H1 (cell line): Measurements from ENCODE around the gene TMEM161B. TPM values are rescaled to one million over a fixed set of nuclear protein-coding genes. Genes with fewer than 3 reads are reported as not detected.

Experiments
- CTCF ChIA-PET: fragments of 300-600 bp; sonication (Branson Sonifier 250); formaldehyde crosslinking; loops from one replicate; lab custom pipeline; 2021; ENCODE audit not compliant: partially characterized antibody; lab: Charles Lee
- POLR2A ChIA-PET: fragments of 300-600 bp; sonication (Branson Sonifier 250); formaldehyde crosslinking; loops from one replicate; lab custom pipeline; 2021; ENCODE audit warnings: inconsistent platforms; ENCODE audit not compliant: partially characterized antibody; lab: Charles Lee
- DNase-seq, 2 experiments: peaks; one replicate each; pipeline versions ENCODE4 v3.0.0 to v3.0.0-alpha.2; 2010 to 2022; ENCODE audit warnings: low spot score in 2 of 2, low read depth in 1 of 2, mixed read lengths in 1 of 2
- FAIRE-seq: peaks from 2 replicates; lab custom pipeline; 2011; peaks lifted over from hg19 to GRCh38; lab: Jason Lieb, UNC
- H2AFZ ChIP-seq: 2 replicates; pipeline ENCODE4 v1.8.1; 2012; ENCODE audit warnings: low read length, inconsistent platforms
- H2AK5ac ChIP-seq: 2 replicates; pipeline ENCODE4 v1.6.1; 2013; ENCODE audit warnings: low read depth, low read length
- H2BK120ac ChIP-seq: replicated peaks from 2 replicates; pipeline ENCODE3; 2013; ENCODE audit warnings: low read depth, low read length, inconsistent platforms
- H2BK12ac ChIP-seq: 2 replicates; pipeline ENCODE4 v1.6.1; 2013; ENCODE audit warnings: low read depth, low read length
- H2BK15ac ChIP-seq: 2 replicates; pipeline ENCODE4 v1.6.1; 2013; ENCODE audit warnings: low read length
- H2BK20ac ChIP-seq: 2 replicates; pipeline ENCODE4 v1.6.1; 2013; ENCODE audit warnings: low read length
- H2BK5ac ChIP-seq: 2 replicates; pipeline ENCODE4 v1.6.1; 2013; ENCODE audit warnings: low read depth, low read length
- H3K14ac ChIP-seq: 2 replicates; pipeline ENCODE4 v1.6.1; 2013; ENCODE audit warnings: inconsistent platforms; ENCODE audit not compliant: insufficient read length
- H3K18ac ChIP-seq: 2 replicates; pipeline ENCODE4 v1.6.1; 2013; ENCODE audit warnings: low read length; ENCODE audit errors: extremely low read depth
- H3K23ac ChIP-seq: 2 replicates; pipeline ENCODE4 v1.6.1; 2013; ENCODE audit warnings: inconsistent platforms; ENCODE audit not compliant: insufficient read length
- H3K23me2 ChIP-seq: 2 replicates; pipeline ENCODE4 v1.6.1; 2013; ENCODE audit warnings: low read depth, low read length
- H3K27ac ChIP-seq: 2 replicates; pipeline ENCODE4 v1.6.1; 2011; ENCODE audit warnings: low read depth, low read length, inconsistent platforms
- H3K27me3 ChIP-seq, 4 experiments: replicated peaks in 1 of 4; 1 replicate in 1 of 4; 2 replicates in 3 of 4; pipeline versions ENCODE4 v1.6.1 to v1.8.1; 2011 to 2013; ENCODE audit warnings: low read length in 3 of 4, mild to moderate bottlenecking in 3 of 4, inconsistent platforms in 2 of 4, mixed read lengths in 2 of 4, moderate library complexity in 1 of 4; ENCODE audit not compliant: control insufficient read depth in 3 of 4, insufficient read depth in 3 of 4; ENCODE audit errors: extremely low read depth in 1 of 4
- H3K36me3 ChIP-seq, 4 experiments: 2 replicates each; pipeline versions ENCODE4 v1.6.1 to v1.8.1; 2011 to 2013; ENCODE audit warnings: mild to moderate bottlenecking in 4 of 4, low read length in 3 of 4, moderate library complexity in 2 of 4, control low read depth in 1 of 4, inconsistent platforms in 1 of 4; ENCODE audit not compliant: insufficient read depth in 4 of 4, control insufficient read depth in 2 of 4
- H3K4ac ChIP-seq: replicated peaks from 2 replicates; pipeline ENCODE3; 2013; ENCODE audit warnings: low read length, low read depth, mixed read lengths, inconsistent platforms; ENCODE audit not compliant: insufficient read length
- H3K4me1 ChIP-seq, 4 experiments: replicated peaks in 1 of 4; 1 replicate in 1 of 4; 2 replicates in 3 of 4; pipeline versions ENCODE4 v1.6.1 to v1.8.1; 2011 to 2013; ENCODE audit warnings: low read length in 3 of 4, inconsistent platforms in 2 of 4, mixed read lengths in 1 of 4; ENCODE audit not compliant: insufficient read depth in 4 of 4, control insufficient read depth in 3 of 4
- H3K4me2 ChIP-seq, 2 experiments: 2 replicates each; pipeline versions ENCODE4 v1.6.1 to v1.8.1; 2011 to 2013; ENCODE audit warnings: low read depth in 2 of 2, low read length in 2 of 2, control low read depth in 1 of 2, inconsistent platforms in 1 of 2, mild to moderate bottlenecking in 1 of 2; ENCODE audit not compliant: insufficient read depth in 1 of 2
- H3K4me3 ChIP-seq, 4 experiments: fragments of 200-600, 300-600 bp in 1 of 4; sonication (generic), shearing (Covaris generic), sonication (Bioruptor Twin) in 1 of 4; 2 replicates each; pipeline versions ENCODE4 v1.5.1 to v1.8.1; 2011 to 2016; ENCODE audit warnings: low read length in 4 of 4, low read depth in 3 of 4, control low read depth in 2 of 4, inconsistent platforms in 2 of 4, mild to moderate bottlenecking in 2 of 4, mixed read lengths in 1 of 4, moderate library complexity in 1 of 4; ENCODE audit not compliant: insufficient read depth in 2 of 4; ENCODE audit errors: extremely low read depth in 1 of 4
- H3K56ac ChIP-seq: replicated peaks from 2 replicates; pipeline ENCODE3; 2013; ENCODE audit warnings: low read depth, mild to moderate bottlenecking, mixed read lengths, low read length, inconsistent platforms; ENCODE audit not compliant: insufficient read length
- H3K79me1 ChIP-seq: 2 replicates; pipeline ENCODE4 v1.6.1; 2013; ENCODE audit warnings: low read depth, low read length, control low read depth
- H3K79me2 ChIP-seq, 2 experiments: 2 replicates each; pipeline versions ENCODE4 v1.6.1 to v1.8.1; 2012 to 2013; ENCODE audit warnings: low read length in 2 of 2, mild to moderate bottlenecking in 2 of 2, inconsistent platforms in 1 of 2; ENCODE audit not compliant: insufficient read depth in 2 of 2, control insufficient read depth in 1 of 2
- H3K9ac ChIP-seq, 4 experiments: replicated peaks in 1 of 4; 1 replicate in 1 of 4; 2 replicates in 3 of 4; pipeline versions ENCODE4 v1.6.1 to v1.8.1; 2011 to 2013; ENCODE audit warnings: low read depth in 3 of 4, low read length in 3 of 4, control low read depth in 2 of 4, mild to moderate bottlenecking in 2 of 4, moderate library complexity in 2 of 4, inconsistent platforms in 1 of 4; ENCODE audit errors: extremely low read depth in 1 of 4
- H3K9me3 ChIP-seq, 2 experiments: 2 replicates each; pipeline versions ENCODE4 v1.6.1 to v1.8.1; 2012 to 2013; ENCODE audit warnings: mild to moderate bottlenecking in 2 of 2, moderate library complexity in 2 of 2, control low read depth in 1 of 2, inconsistent platforms in 1 of 2, low read depth in 1 of 2, low read length in 1 of 2, mixed read lengths in 1 of 2; ENCODE audit not compliant: insufficient read depth in 2 of 2
- H4K20me1 ChIP-seq, 2 experiments: replicated peaks in 1 of 2; 2 replicates each; pipeline versions ENCODE3 to v1.8.1; 2011 to 2013; ENCODE audit warnings: inconsistent platforms in 2 of 2, low read length in 2 of 2, mild to moderate bottlenecking in 1 of 2; ENCODE audit not compliant: insufficient read depth in 2 of 2, control insufficient read depth in 1 of 2
- H4K5ac ChIP-seq: 2 replicates; pipeline ENCODE4 v1.6.1; 2013; ENCODE audit warnings: low read length, low read depth, mixed read lengths, inconsistent platforms; ENCODE audit not compliant: insufficient read length
- H4K8ac ChIP-seq: 2 replicates; pipeline ENCODE4 v1.8.0; 2013; ENCODE audit warnings: mild to moderate bottlenecking, moderate library complexity, low read length, inconsistent platforms; ENCODE audit not compliant: insufficient read depth; ENCODE audit errors: extremely low read depth
- H4K91ac ChIP-seq: replicated peaks from 2 replicates; pipeline ENCODE3; 2013; ENCODE audit warnings: low read length, mixed read lengths, inconsistent platforms; ENCODE audit not compliant: insufficient read length
- JUN ChIP-seq: IDR thresholded peaks from 2 replicates; pipeline ENCODE4 v1.6.1; 2011; ENCODE audit warnings: low read depth, mild to moderate bottlenecking, improper control_type of control experiment, low read length
- TAF1 ChIP-seq: IDR thresholded peaks from 2 replicates; pipeline ENCODE4 v1.6.1; 2011; ENCODE audit warnings: mild to moderate bottlenecking, low read depth, low read length
- polyA plus RNA-seq, 7 experiments: library from polyadenylated mRNA; depleted of rRNA in 3 of 7; stranded (reverse) in 5 of 7; unstranded in 2 of 7; fragments of >200 nt in 5 of 7; fragments of 200-250 nt in 2 of 7; gene quantifications; 1 replicate in 5 of 7; 2 replicates in 1 of 7; 4 replicates in 1 of 7; pipeline versions ENCODE4 v1.2.1 to v1.2.3, GENCODE V29; 2011 to 2013; ENCODE audit warnings: missing spikeins in 2 of 7, mixed read lengths in 2 of 7
- total RNA-seq: library from RNA; stranded (reverse); fragmentation: NEBNext Ultra II Directional; extraction: Animal tissue kit (Norgen Biotek cat#: 25700); gene quantifications from 2 replicates; pipeline ENCODE4 v1.2.1, GENCODE V29; 2021

Gene TMEM161B
- total and polyA plus RNA-seq, 2 of the 8 experiments (the other 6 are each of a cell fraction or from before 2014, with no cell fraction given), result 7.4 to 13.8 TPM

- no peak overlapping the region for H2BK12ac ChIP-seq
- H2BK120ac ChIP-seq, result no peak overlapping the region
- H3K18ac ChIP-seq, result no peak overlapping the region
- H3K4me1 ChIP-seq, result no peaks in the 10 kb centered on the region
- no peak overlapping the region for H3K27ac ChIP-seq
- no peak overlapping the region for H2BK15ac ChIP-seq
- no peak overlapping the region for H2BK5ac ChIP-seq
- no peak overlapping the region for H2AFZ ChIP-seq
- CTCF ChIA-PET, result interaction anchor here (0.7 to 1.7 kb wide), 2 partner anchors 29 to 477 kb away, joined by 3 read pairs; no protein-coding TSS in a partner anchor
- H3K23ac ChIP-seq, result no peak overlapping the region
- no peak overlapping the region for H4K8ac ChIP-seq
- H2BK20ac ChIP-seq, result no peak overlapping the region
- FAIRE-seq, result no peak
- no peak overlapping the region for H4K5ac ChIP-seq
- no peaks in the 10 kb centered on the region for H4K20me1 ChIP-seq
- peaks cover 0 to 25% (median 4%) of the 10 kb centered on the region in 4 experiments; a peak in 3 of 8 replicates for H3K36me3 ChIP-seq
- DNase-seq, result no peak
- no peaks in the 10 kb centered on the region for H3K27me3 ChIP-seq
- POLR2A ChIA-PET, result interaction anchor here (0.7 kb wide), 1 partner anchor 696 kb away, joined by 3 read pairs; no protein-coding TSS in a partner anchor
- no peak overlapping the region for H3K14ac ChIP-seq
- H2AK5ac ChIP-seq, result no peak overlapping the region
- H3K4me3 ChIP-seq, result no peak overlapping the region
- no peaks in the 10 kb centered on the region for H3K9me3 ChIP-seq
- no peak overlapping the region for H3K56ac ChIP-seq
- H4K91ac ChIP-seq, result no peak overlapping the region
- H3K9ac ChIP-seq, result no peak overlapping the region
- H3K4ac ChIP-seq, result no peak overlapping the region
- H3K79me1 ChIP-seq, result no peaks in the 10 kb centered on the region
- no peaks in the 10 kb centered on the region for H3K23me2 ChIP-seq
- H3K79me2 ChIP-seq, result no peaks in the 10 kb centered on the region
- H3K4me2 ChIP-seq, result no peak overlapping the region
- TF ChIP-seq JUN, result no peak
- no peak for TF ChIP-seq TAF1
Observed at GRCh38 chr5:88214655-88215054, 54.0 kb downstream of the TMEM161B start.
